GM06990 (cell line): ENCODE results near the gene UBE2D1.

Experiments used
- DNase-seq: peaks from one replicate; pipeline ENCODE4 v3.0.0-alpha.2; 2011; ENCODE audit not compliant: insufficient read length; ENCODE audit errors: extremely low read depth
- H3K27me3 ChIP-seq: replicated peaks from 2 replicates; pipeline ENCODE4 v1.6.0; 2011; ENCODE audit warnings: low read length; ENCODE audit not compliant: control insufficient read depth, insufficient read depth
- H3K36me3 ChIP-seq: 2 replicates; pipeline ENCODE4 v1.5.1; 2011; ENCODE audit warnings: low read length; ENCODE audit not compliant: control insufficient read depth, insufficient read depth
- H3K4me3 ChIP-seq: replicated peaks from 2 replicates; pipeline ENCODE4 v1.5.1; 2011; ENCODE audit warnings: low read depth, mild to moderate bottlenecking, control low read depth, low read length
- TF ChIP-seq, protein P1 (sequence below): IDR thresholded peaks from 2 replicates; pipeline ENCODE4 v1.5.1; 2011; ENCODE audit warnings: low read length, control low read depth, mild to moderate bottlenecking, inconsistent platforms; ENCODE audit not compliant: insufficient read depth, poor library complexity, severe bottlenecking

Gene UBE2D1

DNA sequence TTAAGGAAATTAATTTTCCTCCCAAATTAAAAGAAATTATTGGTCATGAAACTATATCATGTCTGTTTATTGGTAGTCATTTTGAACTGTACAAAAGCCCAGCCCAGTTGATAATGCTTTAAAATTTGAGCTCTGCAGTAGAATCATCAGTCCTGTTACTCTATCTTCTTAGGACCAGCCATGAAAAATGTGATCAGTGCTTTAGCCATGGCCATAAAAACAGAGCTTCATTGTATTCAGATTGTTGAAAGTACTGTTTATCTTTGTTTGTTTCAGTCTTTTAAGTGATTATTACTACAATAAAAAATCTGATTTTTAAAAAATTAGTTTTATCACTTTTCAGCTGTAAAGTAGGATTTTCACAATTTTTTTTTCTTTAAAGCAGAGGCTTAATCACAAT, 36.7 kb downstream of the UBE2D1 start:
- Histone ChIP-seq H3K36me3 (no peaks in the 10 kb centered on the region), H3K27me3 (no peaks in the 10 kb centered on the region), H3K4me3 (no peak overlapping the region)
- no peak for DNase-seq
- TF ChIP-seq, protein P1, sequence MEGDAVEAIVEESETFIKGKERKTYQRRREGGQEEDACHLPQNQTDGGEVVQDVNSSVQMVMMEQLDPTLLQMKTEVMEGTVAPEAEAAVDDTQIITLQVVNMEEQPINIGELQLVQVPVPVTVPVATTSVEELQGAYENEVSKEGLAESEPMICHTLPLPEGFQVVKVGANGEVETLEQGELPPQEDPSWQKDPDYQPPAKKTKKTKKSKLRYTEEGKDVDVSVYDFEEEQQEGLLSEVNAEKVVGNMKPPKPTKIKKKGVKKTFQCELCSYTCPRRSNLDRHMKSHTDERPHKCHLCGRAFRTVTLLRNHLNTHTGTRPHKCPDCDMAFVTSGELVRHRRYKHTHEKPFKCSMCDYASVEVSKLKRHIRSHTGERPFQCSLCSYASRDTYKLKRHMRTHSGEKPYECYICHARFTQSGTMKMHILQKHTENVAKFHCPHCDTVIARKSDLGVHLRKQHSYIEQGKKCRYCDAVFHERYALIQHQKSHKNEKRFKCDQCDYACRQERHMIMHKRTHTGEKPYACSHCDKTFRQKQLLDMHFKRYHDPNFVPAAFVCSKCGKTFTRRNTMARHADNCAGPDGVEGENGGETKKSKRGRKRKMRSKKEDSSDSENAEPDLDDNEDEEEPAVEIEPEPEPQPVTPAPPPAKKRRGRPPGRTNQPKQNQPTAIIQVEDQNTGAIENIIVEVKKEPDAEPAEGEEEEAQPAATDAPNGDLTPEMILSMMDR = no peak

DNA sequence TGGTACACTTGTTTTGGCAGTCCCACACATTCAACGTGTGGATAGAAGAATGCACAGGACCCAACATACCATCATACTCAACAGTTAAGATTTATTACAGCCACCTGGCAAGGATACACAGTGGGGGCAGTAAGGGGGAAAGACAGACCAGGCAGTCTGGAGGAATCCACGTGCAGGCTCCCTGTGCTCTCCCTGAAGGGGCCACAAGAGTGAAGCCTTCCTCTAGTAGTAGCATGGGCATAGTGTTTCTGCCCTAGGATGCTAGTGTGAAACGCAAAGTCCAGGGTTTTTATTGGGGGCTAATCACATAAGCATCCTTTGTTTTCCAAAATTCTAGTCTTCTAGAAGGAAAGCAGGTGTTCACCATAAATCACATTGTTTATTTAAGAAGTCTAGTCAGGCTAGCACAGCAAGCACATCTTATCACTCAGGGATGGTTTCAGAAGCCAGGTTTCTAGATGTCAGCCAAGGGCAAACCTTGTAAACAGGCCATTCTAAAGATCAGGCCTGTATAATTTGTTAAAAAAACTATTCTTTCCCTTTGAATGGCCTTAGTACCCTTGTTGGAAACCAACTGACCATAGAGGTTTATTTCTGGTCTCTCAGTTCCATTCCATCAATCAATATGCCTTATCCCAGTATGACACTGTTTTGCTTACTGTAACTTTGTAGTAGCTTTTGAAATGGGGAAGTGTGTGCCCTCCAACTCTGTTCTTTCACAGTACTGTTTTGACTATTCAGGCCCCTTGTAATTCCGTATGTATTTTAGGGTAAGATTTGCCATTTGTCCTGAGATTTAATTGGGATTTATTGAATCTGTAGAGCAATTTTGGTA, 38.0 kb downstream of the UBE2D1 start:
- no peaks in the 10 kb centered on the region for H3K27me3 ChIP-seq
- no peak overlapping the region for H3K4me3 ChIP-seq
- H3K36me3 ChIP-seq = no peaks in the 10 kb centered on the region
- DNase-seq = peak; percentile 20
- TF ChIP-seq, protein P1 = no peak

DNA sequence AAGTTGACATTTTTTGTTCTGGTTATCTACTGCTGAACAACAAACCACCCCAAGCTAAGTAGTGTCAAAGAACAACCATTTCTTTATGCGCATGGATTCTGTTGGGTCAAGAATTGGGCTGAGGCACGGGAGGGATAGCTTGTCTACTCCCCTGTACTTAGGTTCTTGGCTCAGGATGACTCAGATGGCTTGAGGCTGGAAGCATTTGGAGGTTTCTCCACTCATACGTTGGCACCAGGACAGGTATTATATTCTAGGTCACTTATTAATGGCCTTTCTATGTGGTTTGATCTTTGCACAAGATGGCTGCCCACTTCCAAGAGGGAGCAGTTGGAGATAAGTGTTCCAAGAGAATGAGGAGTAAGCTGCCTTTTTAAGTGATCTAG, 38.6 kb downstream of the UBE2D1 start:
- no peaks in the 10 kb centered on the region for H3K36me3 ChIP-seq
- no peaks in the 10 kb centered on the region for H3K27me3 ChIP-seq
- H3K4me3 ChIP-seq = no peak overlapping the region
- TF ChIP-seq, protein P1 = no peak
- DNase-seq = no peak

DNA sequence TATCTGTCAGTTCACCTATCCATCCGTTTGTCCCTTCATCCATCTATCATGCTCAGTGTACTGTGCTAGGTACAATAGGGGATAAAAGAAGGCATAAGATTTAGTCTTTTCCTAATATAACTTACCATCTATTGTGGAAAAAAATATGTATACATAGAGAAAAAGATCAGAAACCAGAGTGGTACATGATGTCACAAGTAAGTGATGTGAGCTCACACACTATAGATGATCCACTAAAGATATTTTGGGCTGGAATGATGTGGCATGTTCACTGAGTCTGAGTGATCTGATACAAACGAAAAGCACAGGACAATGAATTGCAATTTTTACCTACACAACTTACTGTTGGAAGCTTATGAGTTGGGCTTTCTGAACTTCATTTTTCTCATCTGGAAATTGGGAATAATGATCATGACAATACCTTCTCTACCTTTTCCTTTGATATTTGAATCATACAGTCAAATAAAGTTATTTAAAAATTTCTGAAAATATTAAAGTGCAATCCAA, 47.7 kb downstream of the UBE2D1 start:
- Histone ChIP-seq H3K4me3 (no peak overlapping the region), H3K27me3 (no peaks in the 10 kb centered on the region), H3K36me3 (no peaks in the 10 kb centered on the region)
- no peak for DNase-seq
- TF ChIP-seq, protein P1 = no peak

DNA sequence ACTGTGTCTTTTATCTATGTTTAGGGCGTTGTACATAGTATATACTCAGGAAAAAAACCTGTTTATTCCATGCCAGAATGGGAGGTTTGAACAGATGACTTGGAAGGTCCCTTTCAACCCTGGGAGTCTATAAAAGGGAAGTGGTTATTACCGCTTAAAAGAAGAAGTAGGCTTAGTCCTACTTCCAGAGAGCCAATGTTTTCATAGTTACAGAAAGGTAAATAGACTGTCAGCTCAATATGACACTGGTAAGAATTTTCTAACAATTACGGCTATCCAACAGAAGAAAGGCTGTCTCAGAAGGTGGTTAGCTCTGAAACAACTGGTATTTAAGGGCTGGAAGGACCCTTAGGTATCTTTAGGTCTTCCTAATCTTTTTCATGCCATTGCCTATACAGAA, 49.3 kb downstream of the UBE2D1 start:
- Histone ChIP-seq H3K36me3 (no peaks in the 10 kb centered on the region; the same call in 1 of the 2 replicates), H3K4me3 (peak overlapping the region; percentile 99), H3K27me3 (no peaks in the 10 kb centered on the region)
- peak; percentile 32 for DNase-seq
- TF ChIP-seq, protein P1 = no peak
